PC-3 (cell line): Measurements from ENCODE around the gene TARS1. TPM values are rescaled to one million over a fixed set of nuclear protein-coding genes. Genes with fewer than 3 reads are reported as not detected.

Source experiments
- ATAC-seq: fragments of 200-7000 bp; cut with Tn5 transposase; 2 replicates; pipeline ENCODE4 v1.9.1; 2020; ENCODE audit warnings: mild to moderate bottlenecking, moderate library complexity
- BruUV-seq: library from RNA; stranded (reverse); fragments of 400-500 nt; replicated peaks from 2 replicates; lab custom pipeline; 2021; lab: Mats Ljungman, UMichigan
- CTCF ChIA-PET: fragments of 300-600 bp; sonication (Branson Sonifier 250); formaldehyde crosslinking; loops from one replicate; lab custom pipeline; 2022; ENCODE audit warnings: antibody characterized with exemption; lab: Charles Lee
- POLR2A ChIA-PET: fragments of 300-600 bp; sonication (Branson Sonifier 250); formaldehyde crosslinking; loops from one replicate; lab custom pipeline; 2022; ENCODE audit warnings: antibody characterized with exemption; ENCODE audit not compliant: unreplicated experiment; lab: Charles Lee
- DNase-seq: peaks from one replicate; pipeline ENCODE4 v3.0.0-alpha.2; 2015
- H2AFZ ChIP-seq: fragments of 300-600 bp; sonication (generic); 2 replicates; pipeline ENCODE4 v1.6.0; 2016; ENCODE audit warnings: antibody characterized with exemption, low read length
- H3F3A ChIP-seq: fragments of 300-600 bp; sonication (generic); one replicate; pipeline ENCODE4 v1.6.0; 2017; ENCODE audit warnings: antibody characterized with exemption, low read length, control low read depth, mild to moderate bottlenecking; ENCODE audit not compliant: unreplicated experiment
- H3K27ac ChIP-seq: fragments of 300-600 bp; sonication (generic); 2 replicates; pipeline ENCODE4 v1.5.1; 2016; ENCODE audit warnings: mild to moderate bottlenecking, low read length
- H3K27me3 ChIP-seq: fragments of 300-600 bp; sonication (generic); 2 replicates; pipeline ENCODE4 v1.6.1; 2016; ENCODE audit warnings: low read length, mixed read lengths
- H3K36me3 ChIP-seq: fragments of 300-600 bp; sonication (generic); 2 replicates; pipeline ENCODE4 v1.6.1; 2016; ENCODE audit warnings: low read depth, mixed run types, low read length, mixed read lengths
- H3K4me1 ChIP-seq: fragments of 300-600 bp; sonication (generic); 2 replicates; pipeline ENCODE4 v1.5.1; 2016; ENCODE audit warnings: low read length; ENCODE audit not compliant: insufficient read depth
- H3K4me2 ChIP-seq: fragments of 300-600 bp; sonication (generic); 2 replicates; pipeline ENCODE4 v1.6.0; 2016; ENCODE audit warnings: low read length
- H3K4me3 ChIP-seq: fragments of 300-600 bp; sonication (generic); 2 replicates; pipeline ENCODE4 v1.5.1; 2016; ENCODE audit warnings: mild to moderate bottlenecking, low read length, mixed read lengths
- H3K79me2 ChIP-seq: fragments of 300-600 bp; sonication (generic); 2 replicates; pipeline ENCODE4 v1.6.1; 2017; ENCODE audit warnings: low read length, mixed read lengths
- H3K9ac ChIP-seq: fragments of 300-600 bp; sonication (generic); 2 replicates; pipeline ENCODE4 v1.6.0; 2016; ENCODE audit warnings: mild to moderate bottlenecking, low read length
- H3K9me2 ChIP-seq: fragments of 300-600 bp; sonication (generic); replicated peaks from 2 replicates; pipeline ENCODE4 v1.6.1; 2016; ENCODE audit warnings: mixed run types, low read length, mixed read lengths
- H3K9me3 ChIP-seq: fragments of 300-600 bp; sonication (generic); 2 replicates; pipeline ENCODE4 v1.6.1; 2016; ENCODE audit warnings: low read length, mixed read lengths
- H4K20me1 ChIP-seq: fragments of 300-600 bp; sonication (generic); 2 replicates; pipeline ENCODE4 v1.6.1; 2016; ENCODE audit warnings: low read length, mixed read lengths
- EZH2 ChIP-seq: fragments of 300-600 bp; sonication (generic); IDR thresholded peaks from one replicate; pipeline ENCODE4 v1.6.1; 2017; ENCODE audit warnings: antibody characterized with exemption, mild to moderate bottlenecking, low read length; ENCODE audit not compliant: unreplicated experiment
- EZH2phosphoT487 ChIP-seq: fragments of 300-600 bp; sonication (generic); IDR thresholded peaks from 2 replicates; pipeline ENCODE4 v1.6.1; 2018; ENCODE audit warnings: mild to moderate bottlenecking, antibody characterized with exemption, low read length, borderline replicate concordance
- intact Hi-C: fragments of 100-400 bp; cut with micrococcal nuclease; formaldehyde crosslinking; loops from 2 replicates; pipeline ENCODE4 v1.9.0; 2023
- total RNA-seq: library from RNA; depleted of rRNA; stranded (reverse); fragments of >200 nt; gene quantifications from 2 replicates; pipeline ENCODE4 v1.2.3, GENCODE V29; 2014
- TF ChIP-seq, protein P1 (sequence below): fragments of 300-600 bp; sonication (generic); conservative IDR thresholded peaks from 2 replicates; pipeline ENCODE4 v1.5.1; 2017; ENCODE audit warnings: antibody characterized with exemption, low read depth, mild to moderate bottlenecking, low read length

TARS1 gene
- total RNA-seq, 1 experiment from 2014 or later: 221 TPM

GRCh38 chr5:33475706-33476105 is 34.9 kb downstream of the TARS1 start:
- DNase-seq (no peak), ATAC-seq (no peak)
- no peak overlapping the region for H3K9ac ChIP-seq
- POLR2A ChIA-PET: no interaction called here
- H2AFZ ChIP-seq: no peak overlapping the region
- H3K27ac ChIP-seq: no peak overlapping the region
- CTCF ChIA-PET: no interaction called here
- H3K9me2 ChIP-seq: no peaks in the 10 kb centered on the region
- H3K79me2 ChIP-seq: no peaks in the 10 kb centered on the region
- H3K27me3 ChIP-seq: no peaks in the 10 kb centered on the region
- no peaks in the 10 kb centered on the region for H3K4me1 ChIP-seq
- no peaks in the 10 kb centered on the region for H3F3A ChIP-seq
- no peaks in the 10 kb centered on the region for H4K20me1 ChIP-seq
- no peaks in the 10 kb centered on the region for H3K9me3 ChIP-seq
- intact Hi-C loops: no loop called here
- H3K4me3 ChIP-seq: no peak overlapping the region
- BruUV-seq: no TSS peak
- TF ChIP-seq, protein P1, sequence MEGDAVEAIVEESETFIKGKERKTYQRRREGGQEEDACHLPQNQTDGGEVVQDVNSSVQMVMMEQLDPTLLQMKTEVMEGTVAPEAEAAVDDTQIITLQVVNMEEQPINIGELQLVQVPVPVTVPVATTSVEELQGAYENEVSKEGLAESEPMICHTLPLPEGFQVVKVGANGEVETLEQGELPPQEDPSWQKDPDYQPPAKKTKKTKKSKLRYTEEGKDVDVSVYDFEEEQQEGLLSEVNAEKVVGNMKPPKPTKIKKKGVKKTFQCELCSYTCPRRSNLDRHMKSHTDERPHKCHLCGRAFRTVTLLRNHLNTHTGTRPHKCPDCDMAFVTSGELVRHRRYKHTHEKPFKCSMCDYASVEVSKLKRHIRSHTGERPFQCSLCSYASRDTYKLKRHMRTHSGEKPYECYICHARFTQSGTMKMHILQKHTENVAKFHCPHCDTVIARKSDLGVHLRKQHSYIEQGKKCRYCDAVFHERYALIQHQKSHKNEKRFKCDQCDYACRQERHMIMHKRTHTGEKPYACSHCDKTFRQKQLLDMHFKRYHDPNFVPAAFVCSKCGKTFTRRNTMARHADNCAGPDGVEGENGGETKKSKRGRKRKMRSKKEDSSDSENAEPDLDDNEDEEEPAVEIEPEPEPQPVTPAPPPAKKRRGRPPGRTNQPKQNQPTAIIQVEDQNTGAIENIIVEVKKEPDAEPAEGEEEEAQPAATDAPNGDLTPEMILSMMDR: no peak
- no peak for TF ChIP-seq EZH2phosphoT487
- no peak for TF ChIP-seq EZH2
- no peak overlapping the region for H3K4me2 ChIP-seq
- H3K36me3 ChIP-seq: peaks cover 27% of the 10 kb centered on the region; the same call in 1 of the 2 replicates

GRCh38 chr5:33476992-33477391 is 36.2 kb downstream of the TARS1 start:
- no peak overlapping the region for H2AFZ ChIP-seq
- no peaks in the 10 kb centered on the region for H3K27me3 ChIP-seq
- ChIA-PET POLR2A (no interaction called here), CTCF (no interaction called here)
- no peaks in the 10 kb centered on the region for H3K9me2 ChIP-seq
- intact Hi-C loops: no loop called here
- H3K4me2 ChIP-seq: no peak overlapping the region
- no peak overlapping the region for H3K9ac ChIP-seq
- no TSS peak for BruUV-seq
- DNase-seq (no peak), ATAC-seq (no peak)
- H4K20me1 ChIP-seq: no peaks in the 10 kb centered on the region
- no peaks in the 10 kb centered on the region for H3K4me1 ChIP-seq
- H3K9me3 ChIP-seq: no peaks in the 10 kb centered on the region
- H3F3A ChIP-seq: no peaks in the 10 kb centered on the region
- TF ChIP-seq, protein P1: no peak
- TF ChIP-seq EZH2: no peak
- TF ChIP-seq EZH2phosphoT487: no peak
- H3K27ac ChIP-seq: no peak overlapping the region
- H3K4me3 ChIP-seq: no peak overlapping the region
- H3K36me3 ChIP-seq: peaks cover 24% of the 10 kb centered on the region; the same call in 1 of the 2 replicates
- no peaks in the 10 kb centered on the region for H3K79me2 ChIP-seq

GRCh38 chr5:33477816-33478215 is 37.1 kb downstream of the TARS1 start:
- no peak overlapping the region for H2AFZ ChIP-seq
- no peaks in the 10 kb centered on the region for H3K79me2 ChIP-seq
- H3K4me2 ChIP-seq: no peak overlapping the region
- H3K27me3 ChIP-seq: no peaks in the 10 kb centered on the region
- H3K9me2 ChIP-seq: no peaks in the 10 kb centered on the region
- ATAC-seq: no peak
- no peaks in the 10 kb centered on the region for H4K20me1 ChIP-seq
- H3K9ac ChIP-seq: no peak overlapping the region
- BruUV-seq: no TSS peak
- DNase-seq: no peak
- no peak overlapping the region for H3K27ac ChIP-seq
- H3K36me3 ChIP-seq: peaks cover 19% of the 10 kb centered on the region; the same call in 1 of the 2 replicates
- POLR2A ChIA-PET: no interaction called here
- CTCF ChIA-PET: no interaction called here
- no peak overlapping the region for H3K4me3 ChIP-seq
- H3F3A ChIP-seq: no peaks in the 10 kb centered on the region
- TF ChIP-seq EZH2: no peak
- intact Hi-C loops: no loop called here
- H3K4me1 ChIP-seq: no peaks in the 10 kb centered on the region
- no peaks in the 10 kb centered on the region for H3K9me3 ChIP-seq
